GM19238 (cell line): ENCODE results near the gene TDG.
A peak's percentile ranks its signal among the peaks of the same experiment; 100 is the strongest.

ENCODE experiments used
- DNase-seq: peaks from one replicate; pipeline ENCODE4 v3.0.0; 2011; ENCODE audit warnings: low spot score; ENCODE audit not compliant: insufficient read length

TDG gene

GRCh38 chr12:103965590-103966504, at the start of gene TDG:
Gene TDG, plus strand, starts transcription at chr12:103965872. Its CDS starts 166 bp downstream, at chr12:103966038.
- peak; percentile 90 for DNase-seq

GRCh38 chr12:103917873-103918272, 47.8 kb upstream of the TDG start:
- no peak for DNase-seq

- DNase-seq, result no peak
Measured at GRCh38 chr12:103924761-103925641, 40.7 kb upstream of the TDG start.

- no peak for DNase-seq
Measured at GRCh38 chr12:103928682-103929045, 37.0 kb upstream of the TDG start.

- peak; percentile 54 for DNase-seq
Measured at GRCh38 chr12:103929046-103929783, 36.5 kb upstream of the TDG start.

GRCh38 chr12:103929784-103930033, 36.0 kb upstream of the TDG start:
- no peak for DNase-seq

GRCh38 chr12:103930034-103930786, 35.5 kb upstream of the TDG start, which contains the start of gene HSP90B1:
Gene HSP90B1, plus strand, starts transcription at chr12:103930410. Its CDS starts 106 bp downstream, at chr12:103930516.
- DNase-seq, result peak; percentile 88

GRCh38 chr12:103930787-103931735, 34.6 kb upstream of the TDG start:
- no peak for DNase-seq

GRCh38 chr12:103933237-103933636, 32.4 kb upstream of the TDG start:
- no peak for DNase-seq

GRCh38 chr12:103936679-103937078, 29.0 kb upstream of the TDG start:
- DNase-seq, result no peak

- no peak for DNase-seq
Measured at GRCh38 chr12:103944964-103945363, 20.7 kb upstream of the TDG start.

- DNase-seq, result no peak
Measured at GRCh38 chr12:103947871-103948555, 17.7 kb upstream of the TDG start.

GRCh38 chr12:103948746-103949406, 16.8 kb upstream of the TDG start:
- no peak for DNase-seq

GRCh38 chr12:103952497-103952896, 13.2 kb upstream of the TDG start:
- DNase-seq, result no peak

- no peak for DNase-seq
Measured at GRCh38 chr12:103955811-103956508, 9.7 kb upstream of the TDG start.

GRCh38 chr12:103956509-103957027, 9.1 kb upstream of the TDG start:
- no peak for DNase-seq

- no peak for DNase-seq
Measured at GRCh38 chr12:103957865-103958388, 7.7 kb upstream of the TDG start.

GRCh38 chr12:103958621-103959020, 7.1 kb upstream of the TDG start:
- DNase-seq, result no peak
